B cell (primary cell): ENCODE results near the gene FUT7.

ENCODE experiments used
- EZH2 ChIP-seq: IDR thresholded peaks from 2 replicates; pipeline ENCODE4 v1.6.1; 2012; ENCODE audit warnings: borderline replicate concordance, low read depth, mild to moderate bottlenecking, moderate library complexity, low read length; ENCODE audit not compliant: insufficient read depth, poor library complexity, severe bottlenecking
- TF ChIP-seq, protein P1 (sequence below): fragments of 200-600 bp; IDR thresholded peaks from one replicate; pipeline ENCODE4 v1.8.0; 2022; ENCODE audit warnings: antibody characterized with exemption, mild to moderate bottlenecking

DNA sequence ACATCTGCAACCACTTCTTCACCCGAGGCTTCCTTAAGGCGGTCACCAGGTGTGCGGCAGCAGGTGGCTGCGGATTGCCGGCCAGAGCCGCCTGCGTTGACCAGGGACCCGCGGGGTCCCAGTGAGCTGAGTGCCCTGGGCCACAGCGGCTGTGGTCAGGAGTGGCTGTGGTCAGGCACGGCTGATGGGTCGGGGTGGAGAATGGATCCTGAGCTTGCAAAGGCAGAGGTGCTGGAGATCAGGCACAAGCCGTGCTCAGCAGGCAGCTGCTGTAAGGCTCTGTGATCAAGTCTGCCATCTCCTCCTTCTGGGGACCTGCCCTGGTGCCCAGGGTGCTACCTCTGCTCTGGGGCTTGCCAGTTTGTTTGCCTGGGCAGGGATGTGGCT, 47.5 kb upstream of the FUT7 start:
- no peak for TF ChIP-seq EZH2
- TF ChIP-seq, protein P1, sequence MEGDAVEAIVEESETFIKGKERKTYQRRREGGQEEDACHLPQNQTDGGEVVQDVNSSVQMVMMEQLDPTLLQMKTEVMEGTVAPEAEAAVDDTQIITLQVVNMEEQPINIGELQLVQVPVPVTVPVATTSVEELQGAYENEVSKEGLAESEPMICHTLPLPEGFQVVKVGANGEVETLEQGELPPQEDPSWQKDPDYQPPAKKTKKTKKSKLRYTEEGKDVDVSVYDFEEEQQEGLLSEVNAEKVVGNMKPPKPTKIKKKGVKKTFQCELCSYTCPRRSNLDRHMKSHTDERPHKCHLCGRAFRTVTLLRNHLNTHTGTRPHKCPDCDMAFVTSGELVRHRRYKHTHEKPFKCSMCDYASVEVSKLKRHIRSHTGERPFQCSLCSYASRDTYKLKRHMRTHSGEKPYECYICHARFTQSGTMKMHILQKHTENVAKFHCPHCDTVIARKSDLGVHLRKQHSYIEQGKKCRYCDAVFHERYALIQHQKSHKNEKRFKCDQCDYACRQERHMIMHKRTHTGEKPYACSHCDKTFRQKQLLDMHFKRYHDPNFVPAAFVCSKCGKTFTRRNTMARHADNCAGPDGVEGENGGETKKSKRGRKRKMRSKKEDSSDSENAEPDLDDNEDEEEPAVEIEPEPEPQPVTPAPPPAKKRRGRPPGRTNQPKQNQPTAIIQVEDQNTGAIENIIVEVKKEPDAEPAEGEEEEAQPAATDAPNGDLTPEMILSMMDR: no peak
